ENCODE measurements around the gene AFM. TPM values are rescaled to one million over a fixed set of nuclear protein-coding genes. Genes with fewer than 3 reads are reported as not detected.

Gene AFM
- total RNA-seq, 1 donor from 2014 or later: not detected

DNA sequence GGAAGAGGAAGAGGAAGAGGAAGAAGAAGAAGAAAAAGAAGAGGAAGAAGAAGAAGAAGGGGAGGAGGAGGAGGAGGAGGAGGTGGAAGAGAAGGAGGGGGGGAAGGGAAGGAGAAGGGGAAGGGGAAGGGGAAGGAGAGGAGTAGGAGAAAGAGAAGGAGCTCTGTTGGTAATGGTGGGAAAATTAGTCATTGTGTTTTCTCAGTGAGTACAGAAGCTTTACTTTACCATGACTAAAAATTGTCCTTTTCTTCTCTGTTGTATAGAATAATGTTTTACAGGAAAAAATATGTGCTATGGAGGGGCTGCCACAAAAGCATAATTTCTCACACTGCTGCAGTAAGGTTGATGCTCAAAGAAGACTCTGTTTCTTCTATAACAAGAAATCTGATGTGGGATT, 4.1 kb downstream of the AFM start:
- ChIA-PET POLR2A (no interaction called here), CTCF (no interaction called here)
- Mint-ChIP-seq H3K27me3 (peaks cover 13% of the 10 kb centered on the region), H3K4me3 (no peak overlapping the region), H3K27ac (no peak overlapping the region), H3K36me3 (ENCODE audit: low read depth) (no peaks in the 10 kb centered on the region), H3K9me3 (no peaks in the 10 kb centered on the region), H3K4me1 (no peaks in the 10 kb centered on the region)
- no peak for DNase-seq
- no peak for ATAC-seq (ENCODE audit: low read depth)
- intact Hi-C loops (cut with micrococcal nuclease): no loop called here
- TF ChIP-seq, protein P1, sequence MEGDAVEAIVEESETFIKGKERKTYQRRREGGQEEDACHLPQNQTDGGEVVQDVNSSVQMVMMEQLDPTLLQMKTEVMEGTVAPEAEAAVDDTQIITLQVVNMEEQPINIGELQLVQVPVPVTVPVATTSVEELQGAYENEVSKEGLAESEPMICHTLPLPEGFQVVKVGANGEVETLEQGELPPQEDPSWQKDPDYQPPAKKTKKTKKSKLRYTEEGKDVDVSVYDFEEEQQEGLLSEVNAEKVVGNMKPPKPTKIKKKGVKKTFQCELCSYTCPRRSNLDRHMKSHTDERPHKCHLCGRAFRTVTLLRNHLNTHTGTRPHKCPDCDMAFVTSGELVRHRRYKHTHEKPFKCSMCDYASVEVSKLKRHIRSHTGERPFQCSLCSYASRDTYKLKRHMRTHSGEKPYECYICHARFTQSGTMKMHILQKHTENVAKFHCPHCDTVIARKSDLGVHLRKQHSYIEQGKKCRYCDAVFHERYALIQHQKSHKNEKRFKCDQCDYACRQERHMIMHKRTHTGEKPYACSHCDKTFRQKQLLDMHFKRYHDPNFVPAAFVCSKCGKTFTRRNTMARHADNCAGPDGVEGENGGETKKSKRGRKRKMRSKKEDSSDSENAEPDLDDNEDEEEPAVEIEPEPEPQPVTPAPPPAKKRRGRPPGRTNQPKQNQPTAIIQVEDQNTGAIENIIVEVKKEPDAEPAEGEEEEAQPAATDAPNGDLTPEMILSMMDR (IDR thresholded peaks at IDR 0.05): no peak

DNA sequence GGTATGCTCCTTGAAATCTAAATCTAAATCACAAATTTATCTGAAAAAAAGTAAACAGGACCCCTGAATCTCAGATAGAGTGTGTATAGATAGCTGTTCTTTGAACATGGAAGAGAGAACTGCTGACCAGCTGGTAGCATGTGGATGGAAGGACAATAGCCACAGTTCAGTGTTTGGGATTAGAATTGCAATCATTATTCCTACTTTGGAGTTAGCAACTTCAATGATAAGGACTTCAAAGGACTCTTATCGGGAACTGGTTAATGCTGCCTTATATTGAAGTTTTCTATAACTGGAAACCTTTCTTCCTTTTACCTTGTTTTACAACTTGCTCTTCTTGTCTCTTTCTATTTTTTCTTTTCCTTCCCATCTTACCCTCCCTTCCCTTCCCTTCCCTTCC, 5.0 kb downstream of the AFM start:
- CTCF ChIA-PET: no interaction called here
- Mint-ChIP-seq H3K4me3 (no peak overlapping the region), H3K27ac (no peak overlapping the region), H3K4me1 (no peaks in the 10 kb centered on the region), H3K36me3 (ENCODE audit: low read depth) (no peaks in the 10 kb centered on the region), H3K27me3 (peaks cover 10% of the 10 kb centered on the region), H3K9me3 (no peaks in the 10 kb centered on the region)
- DNase-seq (no peak), ATAC-seq (ENCODE audit: low read depth) (no peak)
- intact Hi-C loops (cut with micrococcal nuclease): no loop called here
- POLR2A ChIA-PET: no interaction called here
- TF ChIP-seq, protein P1 (IDR thresholded peaks at IDR 0.05): no peak

DNA sequence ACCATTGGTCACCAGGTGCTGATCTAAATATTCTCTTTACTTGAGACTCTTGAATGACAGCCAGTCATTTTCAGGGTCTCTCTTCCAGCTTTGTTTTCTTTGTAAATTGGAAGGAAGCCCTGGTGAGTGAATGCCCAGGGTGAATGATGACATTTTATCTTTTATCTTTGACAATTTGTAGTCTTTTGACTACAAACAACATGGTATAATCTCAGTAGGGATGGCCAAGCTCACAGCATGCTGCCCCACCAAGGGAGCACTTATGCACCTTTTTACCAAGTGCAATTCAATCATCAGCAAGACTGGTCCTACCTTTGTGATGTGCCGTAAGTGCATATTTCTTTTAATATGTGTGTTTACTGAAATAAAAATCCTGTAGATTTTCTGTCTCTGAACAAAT, 5.7 kb downstream of the AFM start:
- H3K36me3 Mint-ChIP-seq (ENCODE audit: low read depth): no peaks in the 10 kb centered on the region
- TF ChIP-seq, protein P1 (IDR thresholded peaks at IDR 0.05): no peak
- H3K9me3 Mint-ChIP-seq: no peaks in the 10 kb centered on the region
- intact Hi-C loops (cut with micrococcal nuclease): no loop called here
- ATAC-seq (ENCODE audit: low read depth): no peak
- CTCF ChIA-PET: no interaction called here
- no peak overlapping the region for H3K4me3 Mint-ChIP-seq
- H3K27ac Mint-ChIP-seq: no peak overlapping the region
- POLR2A ChIA-PET: no interaction called here
- no peak for DNase-seq
- peaks cover 10% of the 10 kb centered on the region for H3K27me3 Mint-ChIP-seq
- no peaks in the 10 kb centered on the region for H3K4me1 Mint-ChIP-seq

DNA sequence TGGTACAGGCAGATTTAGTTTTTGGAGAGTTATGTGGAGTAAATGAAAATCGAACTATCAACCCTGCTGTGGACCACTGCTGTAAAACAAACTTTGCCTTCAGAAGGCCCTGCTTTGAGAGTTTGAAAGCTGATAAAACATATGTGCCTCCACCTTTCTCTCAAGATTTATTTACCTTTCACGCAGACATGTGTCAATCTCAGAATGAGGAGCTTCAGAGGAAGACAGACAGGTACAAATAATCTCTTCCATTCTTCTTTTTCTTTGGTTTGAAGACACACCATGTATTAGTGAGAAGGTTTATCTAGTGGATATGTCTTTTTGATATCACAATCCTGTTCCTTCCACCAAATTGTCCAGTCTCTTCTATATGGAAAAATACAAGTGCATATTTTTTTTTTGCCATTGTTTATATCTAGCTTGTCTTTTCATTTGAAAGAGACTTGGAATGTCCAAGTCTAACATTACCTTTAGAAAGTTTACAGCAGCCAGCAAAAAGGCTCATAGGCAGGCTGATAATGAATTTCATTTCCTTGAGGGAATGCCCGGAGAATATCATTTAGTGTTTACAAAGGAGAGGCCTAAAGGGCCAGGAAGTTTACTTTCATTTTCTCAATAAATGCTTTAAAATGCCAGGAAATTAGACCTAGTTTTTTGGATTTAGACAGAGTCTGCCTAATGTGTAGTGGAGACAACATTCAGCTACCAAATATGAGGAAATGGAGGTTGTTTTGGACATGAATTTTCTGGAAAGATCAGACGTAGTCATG, 18.6 kb downstream of the AFM start:
- intact Hi-C loops (cut with micrococcal nuclease): no loop called here
- ATAC-seq (ENCODE audit: low read depth) (no peak), DNase-seq (no peak)
- Mint-ChIP-seq H3K36me3 (ENCODE audit: low read depth) (no peaks in the 10 kb centered on the region), H3K27me3 (no peaks in the 10 kb centered on the region), H3K9me3 (no peaks in the 10 kb centered on the region), H3K27ac (no peak overlapping the region), H3K4me1 (no peaks in the 10 kb centered on the region), H3K4me3 (no peak overlapping the region)
- TF ChIP-seq, protein P1 (IDR thresholded peaks at IDR 0.05): no peak
- CTCF ChIA-PET: no interaction called here
- POLR2A ChIA-PET: no interaction called here

DNA sequence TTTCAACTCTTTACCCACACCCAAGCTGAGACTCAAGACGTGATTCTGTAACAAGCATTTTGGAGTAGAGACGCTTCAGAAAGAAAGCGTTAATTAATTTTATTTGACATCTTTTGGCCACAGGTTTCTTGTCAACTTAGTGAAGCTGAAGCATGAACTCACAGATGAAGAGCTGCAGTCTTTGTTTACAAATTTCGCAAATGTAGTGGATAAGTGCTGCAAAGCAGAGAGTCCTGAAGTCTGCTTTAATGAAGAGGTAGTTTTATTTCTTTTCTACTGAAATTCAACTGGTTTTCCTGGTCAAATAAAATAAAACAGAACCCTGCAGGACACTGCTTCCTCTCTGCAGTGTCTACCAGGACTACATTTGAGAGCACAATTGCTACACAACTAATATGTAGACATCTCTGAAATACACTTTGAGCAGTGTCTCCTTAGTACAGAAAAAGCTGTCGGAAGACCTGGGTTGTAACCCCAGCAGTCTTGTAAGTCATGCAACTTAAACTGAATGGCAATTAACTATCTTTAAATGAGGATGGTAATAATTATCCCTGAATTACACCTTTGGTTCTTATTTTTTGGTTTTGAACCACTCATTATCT, 20.2 kb downstream of the AFM start:
- ATAC-seq (ENCODE audit: low read depth): no peak
- H3K36me3 Mint-ChIP-seq (ENCODE audit: low read depth): no peaks in the 10 kb centered on the region
- no peak overlapping the region for H3K27ac Mint-ChIP-seq

More for the DNA sequence above, 20.2 kb downstream of the AFM start:
- H3K4me1 Mint-ChIP-seq: no peaks in the 10 kb centered on the region
- H3K4me3 Mint-ChIP-seq: no peak overlapping the region
- DNase-seq: no peak
- ChIA-PET POLR2A (no interaction called here), CTCF (no interaction called here)
- intact Hi-C loops (cut with micrococcal nuclease): no loop called here
- TF ChIP-seq, protein P1 (IDR thresholded peaks at IDR 0.05): no peak
- H3K27me3 Mint-ChIP-seq: no peaks in the 10 kb centered on the region
- no peaks in the 10 kb centered on the region for H3K9me3 Mint-ChIP-seq

All from activated B cell treated with CpG ODN at 0.5 μM for 24 hours (primary cell).